Lung (tissue), 5 donors: Measurements from ENCODE around the gene DPH6. TPM values are rescaled to one million over a fixed set of nuclear protein-coding genes. Genes with fewer than 3 reads are reported as not detected.
A peak's percentile ranks its signal among the peaks of the same experiment; 100 is the strongest.

Source experiments
- polyA plus RNA-seq, 2 donors: library from polyadenylated mRNA; stranded (reverse); fragments of 200-250 nt; gene quantifications; one replicate each; pipeline ENCODE4 v1.2.1, GENCODE V29; 2013
- small RNA-seq: library from RNA; depleted of rRNA; stranded (forward); fragments of <200 nt; gene quantifications from one replicate; pipeline ENCODE3, GENCODE V24; 2014; ENCODE audit warnings: low replicate concordance
- total RNA-seq, 2 donors: library from RNA; depleted of rRNA in 1 of 2; stranded (reverse); fragments of >200 nt in 1 of 2; gene quantifications; one replicate each; pipeline ENCODE4 v1.2.1, GENCODE V29; 2014 to 2021
- donor health status: Bipolar disorder and iron deficiency.
- donor health status: healthy.
- donor health status: DM: yes; HTN: yes; CAD: no.

The DPH6 gene
- total and polyA plus RNA-seq, 4 donors = 5.5 to 55.1 (median 14.8) TPM

Small RNAs within 50 kb of the gene (small RNA-seq; reads per million reads assigned to genes)
- not detected for gene AC019288.1
- 0.19 reads per million, percentile 7 among the genes with 10 or more reads in this experiment for gene MIR3942
